Peyer's patch (tissue), 4 donors: ENCODE data around the gene TCF4.

Experiments
- CTCF ChIP-seq, 6 experiments: fragments of 450-650 bp in 4 of 6; fragments of 200-600 bp in 2 of 6; sonication (generic) in 1 of 6; IDR thresholded peaks; one replicate each; pipeline ENCODE4 v1.5.1; 2017 to 2019; ENCODE audit warnings: antibody characterized with exemption in 6 of 6, mild to moderate bottlenecking in 3 of 6, moderate library complexity in 1 of 6
- POLR2A ChIP-seq, 2 donors: fragments of 450-650 bp; IDR thresholded peaks; one replicate each; pipeline ENCODE4 v1.5.1; 2017; ENCODE audit warnings: antibody characterized with exemption in 2 of 2, mild to moderate bottlenecking in 2 of 2, moderate library complexity in 2 of 2

GRCh38 chr18:55405475-55405874, 182.5 kb downstream of the TCF4 start:
- no peak for TF ChIP-seq CTCF (IDR thresholded peaks at IDR 0.05)
- no peak for TF ChIP-seq POLR2A (IDR thresholded peaks at IDR 0.05)
